KBM-7 (cell line): ENCODE data around the gene CREG2.

Experiments
- DNase-seq: peaks from one replicate; pipeline ENCODE4 v3.0.0-alpha.2; 2015
- in situ Hi-C: fragments of 300-500 bp; cut with MboI; formaldehyde crosslinking; loops from 2 replicates; pipeline ENCODE4 v1.14.3; 2020; ENCODE audit warnings: low sequenced_read_pairs, low pct_unique_long_range_greater_than_20kb, mixed read lengths

The CREG2 gene, protein sequence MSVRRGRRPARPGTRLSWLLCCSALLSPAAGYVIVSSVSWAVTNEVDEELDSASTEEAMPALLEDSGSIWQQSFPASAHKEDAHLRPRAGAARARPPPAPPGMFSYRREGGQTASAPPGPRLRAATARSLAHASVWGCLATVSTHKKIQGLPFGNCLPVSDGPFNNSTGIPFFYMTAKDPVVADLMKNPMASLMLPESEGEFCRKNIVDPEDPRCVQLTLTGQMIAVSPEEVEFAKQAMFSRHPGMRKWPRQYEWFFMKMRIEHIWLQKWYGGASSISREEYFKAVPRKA

DNA sequence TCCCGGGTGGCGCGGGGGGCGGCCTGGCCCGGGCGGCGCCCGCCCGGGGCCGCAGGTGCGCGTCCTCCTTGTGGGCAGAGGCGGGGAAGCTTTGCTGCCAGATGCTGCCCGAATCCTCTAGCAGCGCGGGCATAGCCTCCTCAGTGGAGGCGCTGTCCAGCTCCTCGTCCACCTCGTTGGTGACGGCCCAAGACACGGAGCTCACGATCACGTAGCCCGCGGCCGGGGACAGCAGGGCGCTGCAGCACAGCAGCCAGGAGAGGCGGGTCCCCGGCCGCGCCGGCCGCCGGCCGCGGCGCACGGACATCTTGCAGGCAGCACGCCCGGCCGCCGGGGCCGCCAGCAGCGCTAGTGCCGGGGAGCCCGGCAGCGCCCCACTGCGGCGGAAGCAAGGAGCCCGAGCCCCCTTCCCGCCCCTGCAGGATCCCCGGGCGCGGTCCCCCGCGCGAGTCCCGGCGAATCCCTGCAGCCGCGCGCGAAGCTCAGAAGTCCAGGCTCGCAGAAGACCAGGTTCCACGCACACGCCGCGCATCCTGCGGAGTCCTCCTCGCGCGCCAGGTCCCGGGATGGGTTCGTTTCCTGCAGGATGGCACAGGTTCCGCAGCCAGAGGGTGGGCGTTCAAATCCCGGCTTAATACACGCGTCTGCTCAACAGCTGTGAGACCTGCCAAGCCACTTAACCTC lies at the start of gene CREG2:
Gene CREG2, minus strand, starts transcription at position 353 of the 684 bp plus-strand sequence. Its CDS starts 46 bp downstream, at position 307.
- in situ Hi-C loops, result no loop called here
- DNase-seq, result peak; percentile 73

DNA sequence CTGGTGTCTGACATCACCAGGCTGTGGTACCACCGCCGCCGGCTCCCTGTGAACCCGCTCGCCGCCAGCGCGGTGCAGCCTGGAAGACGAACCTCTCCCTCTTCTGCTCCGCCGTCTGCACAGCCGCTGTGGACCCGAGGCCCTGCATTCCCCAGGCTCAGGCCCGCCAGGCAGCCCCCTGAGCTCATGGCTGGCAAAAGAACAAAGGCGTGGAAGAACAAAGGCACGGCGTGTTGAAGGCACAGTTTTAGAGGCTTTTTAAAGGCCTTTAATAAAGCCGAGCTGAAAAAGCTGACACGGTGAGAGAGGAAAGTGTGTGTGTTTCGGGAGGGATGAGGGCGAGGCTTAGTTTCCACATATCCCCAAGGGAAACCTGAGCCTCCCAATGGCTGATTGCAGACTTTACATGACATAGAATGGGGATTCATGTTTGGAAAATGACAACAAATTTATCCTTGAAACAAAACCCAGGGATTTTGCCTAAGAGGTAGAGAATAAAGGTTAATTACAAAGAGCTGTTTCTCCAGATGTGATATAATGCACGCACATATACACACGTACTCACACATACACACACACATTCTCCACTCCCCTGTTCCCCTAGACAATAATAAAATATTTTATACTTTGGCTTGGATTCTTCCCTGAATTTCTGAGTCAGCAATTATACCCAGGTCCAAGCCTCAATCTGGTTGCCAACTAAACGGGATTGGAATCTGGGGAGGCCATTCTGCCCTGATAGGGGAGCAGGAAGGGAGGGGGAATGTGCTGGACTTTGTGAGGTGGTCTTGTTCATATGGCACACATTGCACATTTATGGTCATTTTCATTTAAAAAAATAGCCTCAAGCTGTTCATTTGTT lies 47.9 kb upstream of the CREG2 start:
- in situ Hi-C loops, result no loop called here
- DNase-seq, result no peak

DNA sequence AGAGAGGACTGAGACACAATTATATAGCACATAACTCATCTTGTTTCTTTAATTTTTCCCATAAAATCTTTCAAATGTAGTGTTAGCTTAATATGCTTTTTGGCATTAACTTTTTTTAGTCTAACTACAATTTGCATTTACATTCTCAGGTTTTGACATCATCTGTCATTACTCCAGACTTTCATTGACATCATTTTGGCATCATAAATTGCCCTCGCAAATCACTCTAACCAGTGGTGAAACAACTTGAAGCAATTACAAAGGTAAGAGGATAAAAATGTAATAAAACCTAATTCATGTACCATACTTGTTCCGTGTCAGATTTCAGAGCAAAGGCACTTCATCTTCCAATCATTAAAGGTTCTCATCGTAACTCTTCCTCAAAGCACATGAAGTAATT lies 46.2 kb upstream of the CREG2 start:
- no peak for DNase-seq
- in situ Hi-C loops, result no loop called here

- DNase-seq, result no peak
Measured at GRCh38 chr2:101432411-101433181, 45.3 kb upstream of the CREG2 start.

DNA sequence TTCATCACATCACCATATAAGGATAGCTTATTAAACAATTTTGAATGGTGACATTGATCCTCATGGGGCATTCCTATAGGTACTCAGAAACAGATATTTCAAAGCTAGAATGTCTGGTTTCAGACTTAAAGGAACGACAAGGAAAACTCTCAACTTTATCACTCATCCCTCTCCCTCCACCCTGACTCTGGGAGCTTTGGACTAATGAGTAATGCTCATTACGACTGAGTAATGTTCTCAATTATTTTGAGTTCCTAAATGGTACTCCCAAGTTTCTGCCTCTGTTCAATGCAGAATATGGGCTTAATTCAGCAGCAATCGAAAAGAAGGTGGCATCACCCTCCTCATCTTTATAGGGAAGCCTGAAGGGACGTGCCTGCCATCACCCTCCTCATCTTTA lies 44.2 kb upstream of the CREG2 start:
- DNase-seq, result no peak
- in situ Hi-C loops, result no loop called here

More at GRCh38 chr2:101432411-101433181, 45.3 kb upstream of the CREG2 start:
- in situ Hi-C loops, result no loop called here

GRCh38 chr2:101430156-101430555 lies 42.9 kb upstream of the CREG2 start:
- no peak for DNase-seq
- in situ Hi-C loops, result no loop called here

GRCh38 chr2:101429453-101429852 lies 42.1 kb upstream of the CREG2 start:
- DNase-seq, result no peak
- in situ Hi-C loops, result no loop called here

- DNase-seq, result no peak
- in situ Hi-C loops, result no loop called here
Measured at GRCh38 chr2:101428422-101429176, 41.3 kb upstream of the CREG2 start.

DNA sequence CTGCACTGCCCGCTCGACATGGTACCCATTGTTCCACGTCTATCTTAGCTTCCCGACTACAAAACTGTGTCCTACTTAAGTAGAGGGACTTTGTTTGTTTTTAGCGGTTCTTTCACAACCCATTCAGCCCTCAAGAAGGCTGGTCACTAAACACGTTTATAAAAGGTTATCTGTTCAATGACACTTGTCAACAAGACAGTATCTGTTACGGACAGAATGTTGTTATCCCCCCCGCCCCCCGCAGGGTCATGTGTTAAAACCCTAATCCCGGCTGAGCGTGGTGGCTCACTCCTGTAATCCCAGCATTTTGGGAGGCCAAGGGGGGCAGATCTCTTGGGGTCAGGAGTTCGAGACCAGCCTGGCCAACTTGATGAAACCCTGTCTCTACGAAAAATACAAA lies 40.4 kb upstream of the CREG2 start:
- no peak for DNase-seq
- in situ Hi-C loops, result no loop called here

- no peak for DNase-seq
- in situ Hi-C loops, result no loop called here
Measured at GRCh38 chr2:101427240-101427639, 39.9 kb upstream of the CREG2 start.

- in situ Hi-C loops, result no loop called here
- DNase-seq, result no peak
Measured at GRCh38 chr2:101426822-101427221, 39.5 kb upstream of the CREG2 start.

DNA sequence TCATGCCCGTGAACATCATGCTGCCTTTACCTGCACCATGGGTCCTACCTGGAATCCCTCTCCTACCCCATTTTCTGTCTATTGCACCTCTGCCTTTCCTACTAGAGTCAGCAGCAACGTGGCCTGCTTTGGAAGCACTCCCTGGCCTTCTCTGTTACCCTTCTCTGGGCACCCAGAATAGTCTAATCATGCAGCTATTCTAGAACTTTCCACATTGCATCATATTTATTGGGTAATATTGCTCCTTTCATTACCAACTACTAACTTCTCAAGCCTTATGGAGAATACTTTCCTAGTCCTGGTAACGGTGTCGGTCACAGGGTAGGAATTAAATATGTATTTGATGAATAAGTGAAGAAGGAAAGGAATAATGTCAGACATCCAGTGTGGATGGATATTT lies 33.3 kb upstream of the CREG2 start:
- in situ Hi-C loops, result no loop called here
- no peak for DNase-seq

- in situ Hi-C loops, result no loop called here
- DNase-seq, result peak; percentile 73
Measured at GRCh38 chr2:101419096-101419663, 31.9 kb upstream of the CREG2 start.

GRCh38 chr2:101418460-101419095 lies 31.3 kb upstream of the CREG2 start:
- no peak for DNase-seq
- in situ Hi-C loops, result no loop called here

- DNase-seq, result no peak
- in situ Hi-C loops, result no loop called here
Measured at GRCh38 chr2:101416609-101417008, 29.3 kb upstream of the CREG2 start.

GRCh38 chr2:101415884-101416283 lies 28.6 kb upstream of the CREG2 start:
- in situ Hi-C loops, result no loop called here
- DNase-seq, result no peak

- DNase-seq, result peak; percentile 17
- in situ Hi-C loops, result no loop called here
Measured at GRCh38 chr2:101415220-101415619, 27.9 kb upstream of the CREG2 start.
